Omental fat pad (tissue), 4 donors: ENCODE measurements around the gene EXOC3. TPM values are rescaled to one million over a fixed set of nuclear protein-coding genes. Genes with fewer than 3 reads are reported as not detected.

Experiments used
- ATAC-seq: fragments of 150-250 bp; one replicate; pipeline ENCODE4 v1.9.1; 2016; ENCODE audit warnings: mild to moderate bottlenecking, moderate library complexity; ENCODE audit not compliant: low FRiP score
- DNase-seq: peaks from one replicate; pipeline ENCODE4 v3.0.0-alpha.2; 2019; ENCODE audit warnings: low spot score
- total RNA-seq, 4 donors: library from RNA; depleted of rRNA; stranded (reverse); fragments of >200 nt; gene quantifications; one replicate each; pipeline ENCODE4 v1.1.0, GENCODE V29; 2016
- TF ChIP-seq, protein P1 (sequence below), 3 donors: fragments of 450-650 bp; IDR thresholded peaks; one replicate each; pipeline ENCODE4 v1.5.1; 2016 to 2017; ENCODE audit warnings: antibody characterized with exemption in 3 of 3, mild to moderate bottlenecking in 3 of 3, moderate library complexity in 2 of 3

Gene EXOC3
- total RNA-seq, 4 donors from 2014 or later: 46.0 to 56.1 (median 49.5) TPM

GRCh38 chr5:460273-460625, 17.3 kb downstream of the EXOC3 start:
- TF ChIP-seq, protein P1, sequence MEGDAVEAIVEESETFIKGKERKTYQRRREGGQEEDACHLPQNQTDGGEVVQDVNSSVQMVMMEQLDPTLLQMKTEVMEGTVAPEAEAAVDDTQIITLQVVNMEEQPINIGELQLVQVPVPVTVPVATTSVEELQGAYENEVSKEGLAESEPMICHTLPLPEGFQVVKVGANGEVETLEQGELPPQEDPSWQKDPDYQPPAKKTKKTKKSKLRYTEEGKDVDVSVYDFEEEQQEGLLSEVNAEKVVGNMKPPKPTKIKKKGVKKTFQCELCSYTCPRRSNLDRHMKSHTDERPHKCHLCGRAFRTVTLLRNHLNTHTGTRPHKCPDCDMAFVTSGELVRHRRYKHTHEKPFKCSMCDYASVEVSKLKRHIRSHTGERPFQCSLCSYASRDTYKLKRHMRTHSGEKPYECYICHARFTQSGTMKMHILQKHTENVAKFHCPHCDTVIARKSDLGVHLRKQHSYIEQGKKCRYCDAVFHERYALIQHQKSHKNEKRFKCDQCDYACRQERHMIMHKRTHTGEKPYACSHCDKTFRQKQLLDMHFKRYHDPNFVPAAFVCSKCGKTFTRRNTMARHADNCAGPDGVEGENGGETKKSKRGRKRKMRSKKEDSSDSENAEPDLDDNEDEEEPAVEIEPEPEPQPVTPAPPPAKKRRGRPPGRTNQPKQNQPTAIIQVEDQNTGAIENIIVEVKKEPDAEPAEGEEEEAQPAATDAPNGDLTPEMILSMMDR (IDR thresholded peaks at IDR 0.05): no peak
- DNase-seq (no peak), ATAC-seq (no peak)

GRCh38 chr5:462051-462481, 19.1 kb downstream of the EXOC3 start:
- TF ChIP-seq, protein P1 (IDR thresholded peaks at IDR 0.05): no peak
- DNase-seq (no peak), ATAC-seq (no peak)

DNA sequence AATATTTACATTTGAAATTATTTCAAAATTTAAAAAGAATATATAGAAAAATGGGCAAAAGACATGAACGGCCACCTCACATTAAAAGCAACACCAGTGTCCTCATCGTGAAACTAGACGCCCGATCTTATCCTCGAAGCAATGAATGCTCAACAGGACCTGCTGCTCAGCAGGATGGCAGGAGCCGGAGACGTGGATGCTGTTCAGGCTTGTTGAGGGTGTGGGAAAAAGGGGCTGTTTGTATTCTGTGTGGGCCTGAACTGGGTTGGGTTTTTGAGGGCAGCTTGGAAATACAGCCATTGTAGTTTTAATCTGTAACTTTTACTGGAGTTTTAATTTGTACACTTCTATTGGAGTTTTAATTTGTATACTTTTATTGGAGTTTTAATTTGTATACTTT, 20.3 kb downstream of the EXOC3 start:
- TF ChIP-seq, protein P1 (IDR thresholded peaks at IDR 0.05): no peak
- no peak for ATAC-seq
- DNase-seq: no peak

DNA sequence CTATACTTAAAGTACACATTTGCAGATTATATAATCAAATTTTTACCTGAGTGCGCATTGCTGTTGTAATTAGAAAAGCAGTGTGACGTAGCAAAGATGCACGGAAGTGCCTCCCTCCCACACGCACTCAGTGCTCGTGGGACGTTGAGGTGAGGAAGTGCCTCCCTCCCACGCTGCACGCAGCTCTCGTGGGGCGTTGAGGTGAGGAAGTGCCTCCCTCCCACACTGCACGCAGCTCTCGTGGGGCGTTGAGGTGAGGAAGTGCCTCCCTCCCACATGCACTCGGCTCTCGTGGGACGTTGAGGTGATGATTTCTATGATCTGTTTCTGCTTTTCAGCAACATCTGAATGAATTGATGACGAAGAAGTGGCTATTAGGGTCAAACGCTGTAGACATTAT, 21.0 kb downstream of the EXOC3 start:
- ATAC-seq (no peak), DNase-seq (no peak)
- TF ChIP-seq, protein P1 (IDR thresholded peaks at IDR 0.05): no peak

GRCh38 chr5:464446-464842, 21.5 kb downstream of the EXOC3 start:
- TF ChIP-seq, protein P1 (IDR thresholded peaks at IDR 0.05): no peak
- ATAC-seq: no peak
- no peak for DNase-seq

DNA sequence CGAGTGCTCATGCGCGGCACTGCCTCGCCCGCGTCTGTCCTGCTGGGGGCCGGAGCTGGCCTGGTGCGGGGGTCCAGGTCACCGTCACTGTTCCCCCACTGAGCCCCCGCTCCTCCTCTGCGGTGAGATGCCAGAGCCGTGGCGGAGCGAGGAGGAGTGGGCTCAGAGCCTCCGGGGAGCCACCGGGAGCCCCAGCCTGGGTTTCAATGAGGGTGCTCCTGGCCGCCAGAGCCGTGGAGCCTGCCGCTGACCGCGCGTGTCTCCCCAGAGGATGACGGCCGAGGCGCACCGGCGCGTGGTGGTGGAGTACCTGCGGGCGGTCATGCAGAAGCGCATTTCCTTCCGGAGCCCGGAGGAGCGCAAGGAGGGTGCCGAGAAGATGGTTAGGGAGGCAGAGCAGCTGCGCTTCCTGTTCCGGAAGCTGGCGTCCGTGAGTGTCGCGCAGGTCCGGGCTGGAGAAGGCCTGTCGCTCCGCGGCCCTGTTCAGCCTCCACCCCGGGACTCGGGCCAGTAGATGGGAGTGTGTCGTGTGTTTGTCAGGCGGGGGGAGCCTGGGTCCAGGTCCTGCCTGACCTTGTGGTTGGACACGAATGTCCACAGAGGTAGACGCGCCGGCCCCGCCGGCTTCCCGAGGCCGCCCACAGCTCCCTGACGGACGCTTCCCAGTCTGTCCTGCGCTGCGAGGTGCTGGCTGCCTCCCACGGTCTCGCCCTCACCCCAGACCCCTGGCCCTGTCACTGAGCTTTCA, 22.0 kb downstream of the EXOC3 start:
- ATAC-seq: no peak
- no peak for DNase-seq
- TF ChIP-seq, protein P1 (IDR thresholded peaks at IDR 0.05): no peak
